Smooth muscle cell of the pulmonary artery (primary cell): Measurements from ENCODE around the gene OR2L13. TPM values are rescaled to one million over a fixed set of nuclear protein-coding genes. Genes with fewer than 3 reads are reported as not detected.

Source experiments
- total RNA-seq: library from RNA; depleted of rRNA; stranded (reverse); fragments of >200 nt; gene quantifications from 2 replicates; pipeline ENCODE4 v1.2.3, GENCODE V29; 2014

The OR2L13 gene
- not detected in 2 replicates for total RNA-seq

DNA sequence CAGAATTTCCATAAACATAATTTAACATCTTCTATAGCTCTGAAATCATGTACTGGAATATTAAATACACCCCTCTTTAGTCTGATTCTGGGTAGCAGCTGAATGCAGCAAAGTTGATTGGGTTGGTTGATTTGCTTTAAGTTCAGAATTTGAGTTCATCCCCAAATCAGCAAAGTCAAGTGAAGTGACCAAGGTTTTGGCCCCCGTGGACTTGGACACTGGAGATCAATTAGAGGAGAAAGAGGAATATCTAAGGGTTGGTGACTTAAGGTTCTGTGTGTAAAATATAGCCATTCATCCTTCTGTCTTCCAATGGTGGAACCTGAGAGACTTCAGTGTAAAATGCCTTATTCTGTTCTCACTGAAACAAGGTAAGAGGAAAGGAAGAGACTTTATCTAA is at the start of gene OR2L13:
OR2L13 (plus strand) TSS at position 301 of the 400 bp plus-strand sequence. CDS start 4,192 bp downstream, outside the sequence.

DNA sequence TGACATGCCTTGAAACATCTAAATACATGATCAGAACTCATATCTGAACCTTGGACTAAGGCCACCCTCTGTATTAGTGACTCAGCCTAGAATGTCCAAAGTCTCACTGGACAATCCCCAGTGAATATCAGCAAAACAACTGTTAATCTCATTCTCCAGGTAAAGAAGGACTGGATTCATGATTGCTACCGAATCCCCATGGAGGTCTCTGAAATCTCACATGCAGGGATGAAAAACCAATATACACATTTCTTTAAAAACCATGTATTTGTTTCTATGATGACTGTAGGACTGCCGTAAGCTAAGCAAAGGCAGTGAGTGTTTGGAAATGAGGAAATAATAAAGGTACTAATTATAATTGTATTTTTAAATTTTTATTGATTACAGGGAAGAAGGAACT is 48.4 kb upstream of the OR2L13 start, which contains the start of gene OR2L3:
OR2L3 (plus strand) TSS at position 301 of the 400 bp plus-strand sequence. CDS start 13,846 bp downstream, outside the sequence.

GRCh38 chr1:248144513-248145198 is 49.7 kb downstream of the OR2L13 start, which contains the start of gene OR2M5:
Gene OR2M5, plus strand, starts transcription at chr1:248145148. Its CDS starts 0 bp downstream, at chr1:248145148.

Other genes starting within 250 kb of the OR2L13 start
- 0.07 and 0.13 TPM in 2 replicates for gene TRIM58, start 238.0 kb upstream of the OR2L13 start, total RNA-seq
- not detected in 2 replicates for gene OR2W3, start 199.6 kb upstream of the OR2L13 start, total RNA-seq
- gene OR2T8, start 174.9 kb upstream of the OR2L13 start, total RNA-seq = not detected in 2 replicates
- gene OR2AJ1, start 170.3 kb upstream of the OR2L13 start, total RNA-seq = not detected in 2 replicates
- gene OR2L8, start 146.3 kb upstream of the OR2L13 start, total RNA-seq = not detected in 2 replicates
- gene OR2AK2, start 130.0 kb upstream of the OR2L13 start, total RNA-seq = not detected in 2 replicates
- gene OR2L5, start 81.5 kb upstream of the OR2L13 start, total RNA-seq = not detected in 2 replicates
- gene OR2L2, start 65.1 kb upstream of the OR2L13 start, total RNA-seq = not detected in 2 replicates
- gene OR2L3, start 48.3 kb upstream of the OR2L13 start, total RNA-seq = not detected in 2 replicates
- gene OR2M5, start 50.0 kb downstream of the OR2L13 start, total RNA-seq = not detected in 2 replicates
- gene OR2M2, start 79.6 kb downstream of the OR2L13 start, total RNA-seq = not detected in 2 replicates
- gene OR2M3, start 102.1 kb downstream of the OR2L13 start, total RNA-seq = not detected in 2 replicates
- not detected in 2 replicates for gene OR2M4, start 136.2 kb downstream of the OR2L13 start, total RNA-seq
- gene OR2T33, start 182.8 kb downstream of the OR2L13 start, total RNA-seq = not detected in 2 replicates
- not detected in 2 replicates for gene OR2T12, start 208.2 kb downstream of the OR2L13 start, total RNA-seq
- not detected in 2 replicates for gene OR2M7, start 229.4 kb downstream of the OR2L13 start, total RNA-seq